Measurements from ENCODE around the gene TM4SF4.

Gene TM4SF4

GRCh38 chr3:149430216-149430615, 44.3 kb upstream of the TM4SF4 start:
- Histone ChIP-seq H3K9ac (ENCODE audit: low read depth, low read length, poor library complexity, severe bottlenecking) (no peak overlapping the region), H3K79me2 (ENCODE audit: insufficient read depth, low read length) (no peaks in the 10 kb centered on the region), H3K9me3 (ENCODE audit: insufficient read depth, low read depth, low read length) (no peaks in the 10 kb centered on the region), H2AFZ (ENCODE audit: low read length) (no peak overlapping the region), H3K4me1 (ENCODE audit: insufficient read depth, low read length, poor library complexity, severe bottlenecking) (no peaks in the 10 kb centered on the region), H3K36me3 (ENCODE audit: insufficient read depth, low read length) (no peaks in the 10 kb centered on the region), H3K27me3 (ENCODE audit: insufficient read depth, low read length, poor library complexity, severe bottlenecking) (no peaks in the 10 kb centered on the region), H3K4me3 (ENCODE audit: low read length, poor library complexity, severe bottlenecking) (no peak overlapping the region), H3K9me2 (replicated peaks; ENCODE audit: low read depth, low read length) (no peaks in the 10 kb centered on the region), H3K4me2 (ENCODE audit: low read depth, low read length, poor library complexity, severe bottlenecking) (no peak overlapping the region), H3F3A (ENCODE audit: low read depth) (no peaks in the 10 kb centered on the region), H4K20me1 (ENCODE audit: insufficient read depth, low read length, poor library complexity, severe bottlenecking) (no peaks in the 10 kb centered on the region)
- TF ChIP-seq EZH2phosphoT487 (IDR thresholded peaks at IDR 0.05; ENCODE audit: borderline replicate concordance) (no peak), CTCF (conservative IDR thresholded peaks at IDR 0.05; ENCODE audit: low read length) (no peak)

GRCh38 chr3:149432149-149432548, 42.3 kb upstream of the TM4SF4 start:
- no peaks in the 10 kb centered on the region for H3F3A ChIP-seq (ENCODE audit: low read depth)
- H3K9me2 ChIP-seq (replicated peaks; ENCODE audit: low read depth, low read length), result no peaks in the 10 kb centered on the region
- no peaks in the 10 kb centered on the region for H3K9me3 ChIP-seq (ENCODE audit: insufficient read depth, low read depth, low read length)
- H3K79me2 ChIP-seq (ENCODE audit: insufficient read depth, low read length), result no peaks in the 10 kb centered on the region
- no peak overlapping the region for H3K4me2 ChIP-seq (ENCODE audit: low read depth, low read length, poor library complexity, severe bottlenecking)
- H4K20me1 ChIP-seq (ENCODE audit: insufficient read depth, low read length, poor library complexity, severe bottlenecking), result no peaks in the 10 kb centered on the region
- H3K4me3 ChIP-seq (ENCODE audit: low read length, poor library complexity, severe bottlenecking), result no peak overlapping the region
- no peaks in the 10 kb centered on the region for H3K36me3 ChIP-seq (ENCODE audit: insufficient read depth, low read length)
- no peak overlapping the region for H2AFZ ChIP-seq (ENCODE audit: low read length)
- H3K4me1 ChIP-seq (ENCODE audit: insufficient read depth, low read length, poor library complexity, severe bottlenecking), result no peaks in the 10 kb centered on the region
- H3K9ac ChIP-seq (ENCODE audit: low read depth, low read length, poor library complexity, severe bottlenecking), result no peak overlapping the region
- no peak for TF ChIP-seq EZH2phosphoT487 (IDR thresholded peaks at IDR 0.05; ENCODE audit: borderline replicate concordance)
- TF ChIP-seq CTCF (conservative IDR thresholded peaks at IDR 0.05; ENCODE audit: low read length), result no peak
- no peaks in the 10 kb centered on the region for H3K27me3 ChIP-seq (ENCODE audit: insufficient read depth, low read length, poor library complexity, severe bottlenecking)

GRCh38 chr3:149435996-149436885, 38.3 kb upstream of the TM4SF4 start:
- no peaks in the 10 kb centered on the region for H3K4me1 ChIP-seq (ENCODE audit: insufficient read depth, low read length, poor library complexity, severe bottlenecking)
- H3K27me3 ChIP-seq (ENCODE audit: insufficient read depth, low read length, poor library complexity, severe bottlenecking), result no peaks in the 10 kb centered on the region
- no peaks in the 10 kb centered on the region for H3K9me2 ChIP-seq (replicated peaks; ENCODE audit: low read depth, low read length)
- H3K9ac ChIP-seq (ENCODE audit: low read depth, low read length, poor library complexity, severe bottlenecking), result no peak overlapping the region
- H3K36me3 ChIP-seq (ENCODE audit: insufficient read depth, low read length), result no peaks in the 10 kb centered on the region
- no peaks in the 10 kb centered on the region for H4K20me1 ChIP-seq (ENCODE audit: insufficient read depth, low read length, poor library complexity, severe bottlenecking)
- H3K4me2 ChIP-seq (ENCODE audit: low read depth, low read length, poor library complexity, severe bottlenecking), result no peak overlapping the region
- H3F3A ChIP-seq (ENCODE audit: low read depth), result no peaks in the 10 kb centered on the region
- no peaks in the 10 kb centered on the region for H3K79me2 ChIP-seq (ENCODE audit: insufficient read depth, low read length)
- no peak for TF ChIP-seq CTCF (conservative IDR thresholded peaks at IDR 0.05; ENCODE audit: low read length)
- TF ChIP-seq EZH2phosphoT487 (IDR thresholded peaks at IDR 0.05; ENCODE audit: borderline replicate concordance), result no peak
- H2AFZ ChIP-seq (ENCODE audit: low read length), result no peak overlapping the region
- no peak overlapping the region for H3K4me3 ChIP-seq (ENCODE audit: low read length, poor library complexity, severe bottlenecking)
- no peaks in the 10 kb centered on the region for H3K9me3 ChIP-seq (ENCODE audit: insufficient read depth, low read depth, low read length)

Measured in Loucy (cell line).